CD4-positive, alpha-beta T cell treated with Interleukin-6 for 4 hours (primary cell): ENCODE data around the gene INPP5D.
"Not testable (repeated sequence)": the region's sequence is repeated elsewhere in the genome, so short reads cannot be mapped to it uniquely, and the experiment has no call there.

Source experiments
- DNase-seq: peaks from one replicate; pipeline ENCODE4 v3.0.0-alpha.2; 2020; ENCODE audit warnings: mixed read lengths

INPP5D gene

DNA sequence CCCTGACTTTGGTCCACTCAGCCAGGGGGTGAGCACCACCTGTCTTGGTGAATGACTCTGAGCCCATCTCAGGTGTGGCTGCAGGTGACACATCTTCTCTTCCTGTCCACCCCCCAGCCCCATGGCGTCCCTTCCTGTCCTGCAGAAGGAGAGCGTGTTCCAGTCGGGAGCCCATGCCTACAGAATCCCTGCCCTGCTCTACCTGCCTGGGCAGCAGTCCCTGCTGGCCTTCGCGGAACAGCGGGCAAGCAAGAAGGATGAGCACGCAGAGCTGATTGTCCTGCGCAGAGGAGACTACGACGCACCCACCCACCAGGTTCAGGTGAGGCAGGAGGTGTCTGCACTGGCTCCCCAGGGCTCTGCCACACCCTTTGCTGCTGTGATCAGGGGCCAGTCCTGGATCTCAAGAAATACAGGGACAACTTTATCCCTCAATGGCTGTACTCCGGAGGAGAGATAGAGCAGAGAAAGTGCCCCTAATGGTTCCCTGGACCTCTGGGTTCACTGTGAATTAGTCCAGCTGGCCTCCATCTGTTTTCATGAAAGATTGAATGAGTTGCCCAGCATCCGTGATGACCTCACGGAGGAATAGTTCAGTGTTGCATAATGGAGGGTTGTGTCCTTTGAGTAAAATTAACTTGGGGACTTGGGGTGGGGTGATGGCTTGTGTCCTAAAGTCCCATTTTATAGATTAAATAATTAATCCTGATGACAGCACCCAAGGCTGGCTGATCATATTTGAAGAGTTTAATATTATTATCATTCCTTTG lies 27.4 kb upstream of the INPP5D start, which contains the start of gene NEU2:
TSS of gene NEU2 (plus strand) at position 122 of the 770 bp plus-strand sequence. CDS start at position 122, 0 bp downstream.
- DNase-seq, result no peak

DNA sequence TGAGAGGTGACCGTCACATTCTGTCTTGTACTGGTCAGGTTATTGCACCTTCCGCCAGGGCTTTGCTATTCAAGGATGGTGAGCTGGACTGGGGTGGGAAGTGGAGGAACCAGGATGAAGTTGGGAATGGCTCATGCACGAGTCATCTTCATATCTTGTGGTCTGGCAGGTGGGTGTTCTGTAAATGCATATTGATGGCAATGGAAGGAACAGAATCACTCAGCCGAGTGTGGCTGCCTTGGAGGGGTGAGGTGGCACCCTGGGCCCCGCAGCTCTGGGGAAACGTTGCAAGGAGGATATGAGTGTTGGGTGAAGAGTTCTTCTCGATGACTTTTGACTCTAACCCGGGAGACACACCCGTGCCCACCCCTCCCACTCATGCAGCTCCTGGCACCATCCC lies 26.5 kb upstream of the INPP5D start:
- DNase-seq, result no peak

DNA sequence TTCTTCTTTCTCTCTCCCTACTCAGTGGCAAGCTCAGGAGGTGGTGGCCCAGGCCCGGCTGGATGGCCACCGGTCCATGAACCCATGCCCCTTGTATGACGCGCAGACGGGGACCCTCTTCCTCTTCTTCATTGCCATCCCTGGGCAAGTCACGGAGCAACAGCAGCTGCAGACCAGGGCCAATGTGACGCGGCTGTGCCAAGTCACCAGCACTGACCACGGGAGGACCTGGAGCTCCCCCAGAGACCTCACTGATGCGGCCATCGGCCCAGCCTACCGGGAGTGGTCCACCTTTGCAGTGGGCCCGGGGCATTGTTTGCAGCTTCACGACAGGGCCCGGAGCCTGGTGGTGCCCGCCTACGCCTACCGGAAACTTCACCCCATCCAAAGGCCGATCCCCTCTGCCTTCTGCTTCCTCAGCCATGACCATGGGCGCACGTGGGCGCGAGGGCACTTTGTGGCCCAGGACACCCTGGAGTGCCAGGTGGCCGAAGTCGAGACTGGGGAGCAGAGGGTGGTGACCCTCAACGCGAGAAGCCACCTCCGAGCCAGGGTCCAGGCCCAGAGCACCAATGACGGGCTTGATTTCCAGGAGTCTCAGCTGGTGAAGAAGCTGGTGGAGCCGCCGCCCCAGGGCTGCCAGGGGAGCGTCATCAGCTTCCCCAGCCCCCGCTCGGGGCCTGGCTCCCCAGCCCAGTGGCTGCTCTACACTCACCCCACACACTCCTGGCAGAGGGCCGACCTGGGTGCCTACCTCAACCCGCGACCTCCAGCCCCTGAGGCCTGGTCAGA lies 25.9 kb upstream of the INPP5D start:
- no peak for DNase-seq

DNA sequence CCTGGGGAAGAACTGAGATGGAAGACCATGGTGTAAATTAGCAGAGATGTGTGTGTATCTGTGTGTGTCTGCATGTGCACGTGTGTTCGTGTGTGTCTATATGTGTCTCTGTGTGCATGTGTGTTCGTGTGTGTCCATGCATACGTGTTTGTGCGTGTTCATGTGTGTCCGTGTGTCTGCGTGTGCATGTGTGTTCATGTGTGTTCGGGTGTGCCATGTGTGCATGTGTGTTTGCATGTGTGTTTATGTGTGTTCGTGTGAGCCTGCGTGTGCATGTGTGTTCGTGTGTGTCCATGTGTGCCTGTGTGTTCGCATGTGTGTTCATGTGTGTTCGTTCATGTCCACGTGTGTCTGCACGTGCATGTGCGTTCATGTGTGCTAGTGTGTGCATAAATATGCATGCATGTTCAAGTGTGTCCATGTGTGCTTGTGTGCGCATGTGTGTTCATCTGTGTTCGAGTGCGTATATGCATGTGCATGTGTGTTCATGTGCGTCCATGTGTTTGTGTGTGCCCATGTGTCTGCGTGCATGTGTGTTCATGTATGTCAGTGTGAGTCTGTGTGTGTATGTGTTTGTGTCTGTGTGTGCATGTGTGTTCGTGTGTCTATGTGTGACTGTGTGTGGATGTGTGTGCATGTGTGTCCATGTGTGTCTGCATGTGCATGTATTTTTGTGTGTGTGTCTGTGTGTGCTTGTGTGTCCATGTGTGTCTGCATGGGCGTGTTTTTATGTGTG lies 24.5 kb upstream of the INPP5D start:
- no peak for DNase-seq

DNA sequence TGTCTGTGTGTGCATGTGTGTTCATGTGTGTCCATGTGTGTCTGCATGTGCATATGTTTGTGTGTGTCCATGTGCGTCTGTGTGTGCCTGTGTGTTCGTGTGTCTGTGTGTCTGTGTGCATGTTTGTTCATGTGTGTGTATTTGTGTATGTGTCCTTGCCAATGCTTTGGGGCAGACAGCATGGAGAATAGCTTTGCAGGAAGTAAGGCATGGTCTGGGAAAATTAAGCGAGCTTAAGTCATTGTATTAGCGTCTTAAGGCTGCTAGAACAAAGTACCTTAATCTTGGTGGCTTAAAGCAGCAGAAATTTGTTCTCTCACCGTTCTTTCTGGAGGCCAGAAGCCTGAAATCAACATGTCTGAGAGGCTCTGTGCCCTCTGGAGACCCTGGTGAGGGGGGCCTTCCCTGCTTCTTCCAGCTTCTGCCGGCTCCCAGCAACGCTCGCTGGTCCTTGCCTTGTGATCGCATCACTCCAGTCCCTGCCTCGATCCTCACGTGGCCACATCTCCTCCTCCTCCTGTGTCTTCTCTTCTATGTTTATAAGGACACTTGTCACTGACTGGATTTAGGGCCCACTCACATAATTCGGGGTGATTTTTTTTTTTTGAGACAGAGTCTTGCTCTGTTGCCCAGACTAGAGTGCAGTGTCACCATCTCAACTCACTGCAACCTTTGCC lies 23.8 kb upstream of the INPP5D start:
- no peak for DNase-seq

DNA sequence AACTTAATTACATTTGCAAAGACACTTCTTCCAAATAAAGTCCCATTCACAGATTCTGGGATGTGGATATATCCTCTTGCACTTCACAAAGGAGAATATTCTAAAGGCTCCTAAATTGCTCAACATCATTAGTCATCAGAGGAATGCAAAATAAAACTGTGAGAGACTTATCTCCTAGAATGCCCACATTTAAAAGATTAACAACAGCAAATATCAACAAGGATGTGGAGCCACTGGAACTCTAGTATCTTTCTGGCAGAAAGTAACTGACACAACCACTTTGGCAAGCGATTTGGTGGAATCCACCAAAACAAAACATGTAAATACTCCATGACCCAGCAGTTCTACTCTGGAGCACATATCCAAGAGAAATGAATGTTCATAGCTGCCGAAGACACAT lies 23.1 kb upstream of the INPP5D start:
- DNase-seq, result no peak

DNA sequence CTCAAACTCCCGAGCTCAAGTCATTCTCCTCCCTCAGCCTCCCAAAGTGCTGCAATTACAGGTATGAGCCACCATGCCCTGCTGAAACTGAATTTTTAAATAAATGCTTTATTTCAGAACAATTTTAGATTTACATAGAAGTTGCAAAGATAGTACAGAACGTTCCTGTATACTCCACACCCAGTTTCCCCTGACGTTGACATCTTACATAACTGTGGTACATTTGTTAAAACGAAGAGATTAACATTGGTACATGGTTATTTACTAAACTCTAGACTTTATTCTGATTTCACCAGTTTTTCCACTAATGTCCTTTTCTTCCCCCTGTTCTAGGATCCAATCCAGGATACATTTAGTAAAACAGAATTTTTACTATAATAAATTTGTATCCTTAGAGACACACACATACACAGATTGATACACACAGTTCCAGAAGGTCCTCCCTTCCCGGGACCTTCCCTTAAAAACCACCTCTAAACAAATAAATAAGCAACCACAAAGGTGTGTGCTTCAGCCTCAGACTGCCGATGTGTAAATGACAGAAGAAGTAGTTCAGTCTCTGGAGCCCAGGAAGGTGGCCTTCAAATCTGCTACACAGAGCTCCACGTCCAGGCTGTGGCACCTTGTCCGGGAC lies 20.8 kb upstream of the INPP5D start:
- DNase-seq, result no peak

DNA sequence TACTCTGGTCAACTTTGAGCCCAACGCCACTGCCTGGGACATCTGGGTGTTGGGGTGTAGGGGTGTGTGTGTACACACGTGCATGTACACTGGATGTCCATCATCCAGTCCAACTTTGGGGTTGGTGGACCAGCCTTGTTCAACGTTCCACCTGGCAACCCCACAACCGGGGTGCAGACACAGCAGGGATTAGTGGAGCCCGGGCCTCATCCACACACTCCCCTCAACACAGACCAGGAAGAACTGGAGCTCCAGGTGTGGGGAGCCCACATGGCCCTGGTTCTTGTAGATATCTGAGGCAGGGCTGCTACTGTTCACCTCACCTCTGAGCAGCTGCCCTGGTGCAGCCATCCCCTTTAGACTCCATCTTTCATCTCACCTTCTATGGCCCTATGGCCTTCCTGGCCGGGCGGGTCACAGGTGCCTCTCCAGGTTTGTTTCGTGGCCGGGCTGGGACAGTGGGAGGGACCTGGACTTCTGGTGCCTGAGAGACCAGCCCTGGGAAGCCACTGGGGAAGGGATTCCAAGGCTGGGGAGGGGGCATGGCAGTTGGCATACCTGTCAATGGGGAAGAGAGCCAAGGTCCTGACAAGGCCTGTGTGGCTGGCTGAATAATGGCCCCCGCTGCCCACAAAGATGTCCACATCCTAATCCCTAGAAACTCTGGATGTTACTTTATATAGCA lies 20.2 kb upstream of the INPP5D start:
- no peak for DNase-seq

DNA sequence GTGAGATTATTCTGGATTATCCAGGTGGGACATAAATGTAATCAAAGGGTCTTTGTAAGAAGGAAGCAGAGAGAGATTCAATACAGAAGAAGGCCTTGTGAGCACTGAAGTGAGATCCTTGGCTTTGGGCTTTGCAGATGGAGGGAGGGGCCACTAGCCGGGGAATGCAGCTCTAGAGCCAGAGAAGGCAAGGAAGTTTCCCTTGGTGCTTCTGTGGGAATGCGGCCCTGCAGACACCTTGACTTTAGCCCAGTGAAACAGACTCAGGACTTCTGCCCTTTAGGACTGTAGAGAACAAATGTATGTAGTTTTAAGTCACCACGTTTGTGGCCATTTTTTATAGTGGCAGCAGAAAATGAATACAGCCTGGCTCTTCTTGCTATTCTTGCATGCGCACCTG lies 19.6 kb upstream of the INPP5D start:
- no peak for DNase-seq

DNA sequence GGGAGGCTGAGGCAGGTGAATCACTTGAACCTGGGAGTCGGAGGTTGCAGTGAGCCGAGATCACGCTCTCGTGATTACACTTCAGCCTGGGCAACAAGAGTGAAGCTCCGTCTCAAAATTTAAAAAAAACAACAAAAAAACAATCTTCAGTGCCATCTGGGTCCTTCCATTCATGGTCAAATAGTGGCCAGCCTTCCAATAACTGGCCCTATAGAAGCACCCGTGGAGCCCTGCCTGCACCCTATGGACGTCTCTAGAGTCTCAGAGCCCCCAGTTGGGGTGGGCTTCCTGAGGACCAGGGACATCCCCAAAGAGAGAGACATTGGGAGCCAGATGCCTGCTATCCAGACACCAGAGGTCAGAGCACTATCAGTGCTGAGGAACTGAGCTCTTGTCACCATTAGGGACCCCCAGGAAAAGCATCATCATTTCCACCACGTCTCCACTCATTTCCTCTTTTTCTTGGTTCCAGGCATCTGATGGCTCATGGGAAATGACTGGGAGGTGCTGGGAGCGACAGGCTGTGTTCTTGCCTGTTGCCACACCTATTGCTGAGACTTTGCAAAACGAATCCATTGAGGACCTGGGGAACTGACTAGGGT lies 18.3 kb upstream of the INPP5D start:
- DNase-seq, result no peak

DNA sequence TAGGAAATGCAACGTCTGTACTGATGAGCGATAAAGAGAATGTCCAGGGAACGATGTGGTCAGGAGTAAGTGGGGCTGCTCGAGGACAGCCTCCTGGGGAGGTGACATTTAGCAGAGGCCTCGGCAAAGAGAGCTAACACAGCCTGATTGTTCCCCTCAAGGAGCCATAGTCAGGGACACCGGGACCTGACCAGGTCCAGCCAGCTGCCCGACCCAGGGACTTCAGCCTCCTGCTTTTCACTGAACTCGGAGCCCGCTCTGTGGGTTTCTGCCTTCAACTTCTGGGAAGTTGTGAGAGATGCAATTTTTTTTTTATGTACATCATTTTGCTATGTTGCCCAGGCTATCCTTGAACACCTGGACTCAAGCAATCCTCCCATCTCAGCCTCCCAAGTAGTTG lies 17.6 kb upstream of the INPP5D start:
- no peak for DNase-seq

DNA sequence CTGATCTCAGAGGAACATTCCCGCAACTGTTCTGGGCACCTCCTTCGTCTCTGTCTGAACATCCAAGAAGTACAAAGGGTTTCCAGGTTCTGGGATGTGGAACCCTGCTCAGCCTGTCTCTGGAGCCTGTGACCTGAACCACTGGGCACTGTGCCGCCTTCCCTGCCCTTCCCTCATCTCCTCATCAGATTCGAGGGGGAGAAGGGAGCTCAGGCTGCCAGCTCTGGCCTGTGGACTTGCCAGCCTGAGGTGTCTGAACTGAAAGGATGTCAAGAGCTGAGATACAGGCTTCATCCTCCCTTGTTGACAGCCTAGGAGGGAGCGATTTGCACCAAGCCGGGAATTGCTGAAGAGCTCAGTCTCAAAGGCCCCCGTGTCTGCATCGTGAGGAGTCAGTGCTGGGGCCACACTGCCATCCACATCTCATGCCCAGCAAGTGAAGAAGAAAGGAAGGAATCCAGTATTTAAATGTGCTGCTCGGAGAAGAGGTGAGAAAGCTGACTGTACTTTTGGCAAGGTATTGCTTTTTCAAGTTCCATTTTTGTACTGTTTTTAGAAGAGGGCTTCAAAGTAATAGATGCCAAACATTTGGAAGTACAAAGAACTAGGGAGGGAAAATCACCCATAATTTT lies 15.1 kb upstream of the INPP5D start:
- DNase-seq, result no peak

DNA sequence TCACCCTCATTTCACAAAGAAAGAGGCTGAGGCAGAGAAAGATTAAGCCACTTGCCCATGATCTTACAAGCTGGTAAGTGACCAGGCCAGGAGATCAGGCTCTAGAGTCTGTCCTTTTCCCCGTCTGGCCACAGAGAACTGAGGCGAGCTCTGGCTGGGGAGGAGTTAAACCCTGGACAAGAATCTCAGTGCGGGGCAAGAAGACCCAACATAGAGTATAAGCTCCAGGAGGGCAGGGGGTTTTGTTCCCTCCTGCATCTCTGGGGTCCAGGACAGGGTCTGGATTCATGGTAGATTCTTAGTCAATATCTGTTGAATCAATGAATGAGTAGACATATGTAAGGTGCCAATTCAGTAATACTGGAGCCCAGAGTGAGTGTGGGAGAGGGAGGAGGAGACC lies 12.9 kb upstream of the INPP5D start:
- DNase-seq, result no peak

DNA sequence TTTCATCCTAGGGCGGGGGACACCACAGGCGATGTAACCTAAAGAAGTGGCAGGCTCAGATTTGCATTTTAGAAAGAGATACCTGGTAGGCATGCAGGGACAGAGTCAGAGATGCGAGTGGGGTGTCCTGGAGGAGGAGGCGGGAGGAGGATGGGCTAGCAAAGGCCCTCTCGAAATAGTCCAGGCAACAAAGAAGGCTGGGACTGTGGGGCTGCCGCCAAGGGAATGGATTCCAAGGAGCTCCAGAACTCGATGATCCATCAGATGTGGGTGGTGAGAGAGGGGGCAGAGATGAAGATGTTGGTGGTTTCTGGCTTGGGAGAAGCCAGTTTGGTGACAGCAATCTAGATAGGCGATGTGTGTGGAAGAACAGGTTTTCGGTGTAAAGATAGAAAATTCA lies 12.5 kb upstream of the INPP5D start:
- no peak for DNase-seq

DNA sequence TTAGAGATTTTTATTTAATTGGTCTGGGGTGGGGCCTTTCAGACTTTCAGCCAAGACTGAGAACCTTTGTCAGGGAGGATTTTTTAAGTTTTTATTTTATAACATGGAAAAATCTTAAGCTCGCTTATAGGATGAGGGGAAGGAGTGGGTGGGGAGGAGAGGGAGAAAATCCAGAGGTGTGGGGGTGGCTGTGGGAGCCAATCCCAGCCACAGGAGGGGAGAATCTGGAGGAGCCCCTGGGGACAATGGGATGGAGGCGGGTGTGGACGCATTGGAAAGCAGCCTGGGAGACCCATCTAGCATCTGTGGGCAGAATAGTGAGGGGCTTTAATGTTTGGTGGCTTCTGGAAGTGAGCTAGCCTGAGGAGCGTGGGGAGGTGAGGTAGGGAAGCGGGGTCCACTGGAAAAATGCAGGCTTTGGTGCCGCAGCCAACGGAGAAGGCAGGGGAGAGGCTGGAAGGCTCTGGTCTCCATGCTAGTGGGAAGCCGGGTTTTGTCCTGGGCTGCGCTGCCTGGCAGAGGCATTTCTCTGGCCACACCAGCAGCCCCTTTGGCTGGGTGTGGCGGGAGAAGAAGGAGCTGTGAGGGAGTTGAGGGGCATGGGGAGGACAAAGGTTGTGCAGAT lies 11.5 kb upstream of the INPP5D start:
- no peak for DNase-seq

DNA sequence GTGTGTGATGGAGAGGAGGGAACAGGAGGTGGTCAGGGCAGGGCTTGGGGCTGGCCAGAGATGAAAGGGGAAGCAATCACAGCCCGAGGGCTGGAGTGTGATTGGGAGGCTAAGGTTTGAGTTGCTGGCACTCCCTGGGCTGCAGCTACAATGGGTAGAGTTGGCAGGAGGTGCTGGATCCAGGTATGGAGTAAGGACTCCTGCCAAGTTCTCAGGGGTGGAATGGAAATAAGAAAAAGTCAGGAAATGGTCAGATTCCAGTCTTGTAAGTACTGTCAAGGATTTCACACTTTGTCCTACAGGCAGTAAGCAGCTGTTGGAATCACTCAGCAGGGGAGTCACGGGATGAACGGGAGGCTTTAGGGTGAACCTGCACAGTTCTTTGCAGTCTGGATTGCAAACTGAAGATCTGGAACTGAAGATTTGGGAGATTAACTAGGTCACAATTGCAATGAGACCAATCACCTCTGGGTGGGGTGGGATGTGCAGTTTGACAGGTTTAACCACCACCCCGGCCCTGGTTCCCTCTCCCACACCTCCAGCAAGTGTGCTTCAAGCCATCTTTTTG lies 10.9 kb upstream of the INPP5D start:
- peak; percentile 31 for DNase-seq

DNA sequence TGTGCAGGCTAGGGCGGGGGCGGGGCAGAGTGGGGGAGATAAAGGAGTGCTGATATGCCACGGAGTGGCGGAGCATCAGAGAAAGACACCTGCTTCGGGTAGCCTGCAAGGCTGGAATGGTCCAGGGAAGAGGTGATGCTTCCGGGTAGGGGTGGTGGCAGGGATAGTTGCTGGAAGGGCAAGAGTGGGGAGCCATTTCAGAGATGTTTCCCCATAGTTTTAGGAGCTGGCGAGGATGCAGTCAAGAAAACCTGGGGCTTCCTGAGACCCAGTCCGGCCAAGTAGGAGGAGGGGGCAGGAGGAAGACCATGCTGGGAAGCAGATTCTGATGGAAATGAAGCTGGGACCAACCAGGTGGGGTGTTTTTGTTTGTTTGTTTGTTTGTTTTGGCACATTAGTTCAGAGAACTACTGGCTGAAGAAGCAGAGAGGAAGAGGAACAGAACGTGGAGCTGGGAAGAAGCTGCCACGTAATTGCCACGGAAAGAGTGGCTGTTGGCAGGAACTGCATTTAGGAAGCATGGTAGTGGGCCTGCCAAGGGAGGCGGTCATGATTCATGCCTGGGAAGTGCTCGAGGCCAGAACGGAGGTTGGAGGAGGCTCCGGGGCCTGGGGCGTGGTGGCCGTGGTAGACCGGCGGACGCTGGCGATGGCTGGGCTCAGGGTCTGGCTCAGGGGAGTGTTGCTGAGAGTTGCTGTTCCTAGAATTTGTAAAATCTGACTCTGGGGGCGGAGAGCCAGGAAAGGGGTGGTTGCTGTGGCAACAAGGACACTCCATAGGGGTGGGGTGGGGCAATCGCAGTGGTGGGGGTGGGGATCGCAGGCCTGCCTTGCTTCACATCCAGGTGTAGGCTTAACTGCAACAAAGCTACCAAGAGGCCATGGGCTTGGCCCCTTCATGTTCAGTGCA lies 8.6 kb upstream of the INPP5D start:
- no peak for DNase-seq

DNA sequence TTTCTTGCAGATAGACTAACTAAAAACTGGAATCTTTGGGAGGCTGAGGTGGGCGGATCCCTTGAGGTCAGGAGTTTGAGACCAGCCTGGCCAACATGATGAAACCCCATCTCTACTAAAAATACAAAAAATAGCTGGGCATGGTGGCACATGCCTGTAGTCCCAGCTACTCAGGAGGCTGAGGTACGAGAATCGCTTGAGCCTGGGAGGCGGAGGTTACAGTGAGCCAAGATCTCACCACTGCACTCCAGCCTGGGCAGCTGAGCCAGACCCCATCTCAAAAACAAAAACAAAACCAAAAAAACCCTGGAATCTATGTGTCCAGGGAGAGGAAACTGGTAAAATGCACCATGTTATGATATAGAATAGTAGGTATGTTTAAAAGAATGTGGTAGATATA lies 7.6 kb upstream of the INPP5D start:
- DNase-seq, result not testable (repeated sequence)
